ENCODE results near the gene IRF2BPL.

DNA sequence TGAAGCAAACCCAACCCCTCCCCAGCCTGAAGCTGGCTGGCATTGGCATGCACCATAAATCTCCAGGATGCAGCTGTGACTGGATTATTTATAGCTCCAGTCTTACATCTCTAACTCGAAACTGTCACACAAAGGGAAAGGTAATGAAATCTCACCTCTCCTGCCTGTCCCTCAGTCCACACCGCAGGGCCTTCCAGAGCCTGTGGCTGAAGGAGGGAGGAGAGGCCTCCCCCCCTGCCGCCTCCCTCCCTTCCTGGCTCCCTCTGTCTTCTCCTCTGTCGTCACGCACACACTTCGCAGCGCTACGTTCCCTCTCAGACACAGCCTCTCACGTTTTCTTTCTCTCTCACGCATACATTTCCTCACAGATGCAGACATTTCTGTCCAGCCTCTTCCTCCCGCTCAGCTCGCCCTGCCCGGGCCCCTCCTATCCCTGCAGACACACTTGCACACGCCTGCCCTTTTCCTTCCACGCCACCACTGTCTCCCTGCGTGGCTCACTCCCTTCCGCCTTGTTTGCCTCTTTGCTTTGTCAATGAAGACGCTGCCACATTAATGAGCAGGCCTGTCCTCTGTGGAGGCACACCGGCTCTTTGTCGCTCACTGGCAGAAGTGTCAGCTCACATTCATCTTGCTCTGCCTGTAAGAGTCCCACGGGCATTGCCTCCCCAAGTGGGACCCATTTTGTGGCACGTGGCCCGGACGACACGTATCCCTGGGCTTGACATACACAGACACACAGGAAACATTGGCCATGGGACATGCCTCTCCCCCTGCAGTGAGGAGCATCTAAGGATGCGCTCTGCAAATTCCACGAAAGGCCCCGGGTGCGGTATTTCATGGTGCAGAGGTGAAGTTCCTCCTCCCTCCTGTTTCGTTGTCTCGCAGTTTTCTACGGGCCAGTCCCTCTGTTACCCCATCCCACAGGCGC, 27.9 kb downstream of the IRF2BPL start:
- TF ChIP-seq, protein P1, sequence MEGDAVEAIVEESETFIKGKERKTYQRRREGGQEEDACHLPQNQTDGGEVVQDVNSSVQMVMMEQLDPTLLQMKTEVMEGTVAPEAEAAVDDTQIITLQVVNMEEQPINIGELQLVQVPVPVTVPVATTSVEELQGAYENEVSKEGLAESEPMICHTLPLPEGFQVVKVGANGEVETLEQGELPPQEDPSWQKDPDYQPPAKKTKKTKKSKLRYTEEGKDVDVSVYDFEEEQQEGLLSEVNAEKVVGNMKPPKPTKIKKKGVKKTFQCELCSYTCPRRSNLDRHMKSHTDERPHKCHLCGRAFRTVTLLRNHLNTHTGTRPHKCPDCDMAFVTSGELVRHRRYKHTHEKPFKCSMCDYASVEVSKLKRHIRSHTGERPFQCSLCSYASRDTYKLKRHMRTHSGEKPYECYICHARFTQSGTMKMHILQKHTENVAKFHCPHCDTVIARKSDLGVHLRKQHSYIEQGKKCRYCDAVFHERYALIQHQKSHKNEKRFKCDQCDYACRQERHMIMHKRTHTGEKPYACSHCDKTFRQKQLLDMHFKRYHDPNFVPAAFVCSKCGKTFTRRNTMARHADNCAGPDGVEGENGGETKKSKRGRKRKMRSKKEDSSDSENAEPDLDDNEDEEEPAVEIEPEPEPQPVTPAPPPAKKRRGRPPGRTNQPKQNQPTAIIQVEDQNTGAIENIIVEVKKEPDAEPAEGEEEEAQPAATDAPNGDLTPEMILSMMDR (IDR thresholded peaks at IDR 0.05) = peak in 1 of 4 experiments; percentile 10
- TF ChIP-seq POLR2AphosphoS5 (IDR thresholded peaks at IDR 0.05) = peak; percentile 68

All from prostate gland (tissue), 2 donors.